RWPE2 (cell line): ENCODE data around the gene SNX24.

Source experiments
- ATAC-seq: fragments of 200-7000 bp; cut with Tn5 transposase; 3 replicates; pipeline ENCODE4 v1.9.1; 2021; ENCODE audit warnings: low read depth
- DNase-seq: peaks from one replicate; pipeline ENCODE4 v3.0.0-alpha.2; 2020; ENCODE audit warnings: low spot score
- H3K27ac ChIP-seq: fragments of 450-650 bp; 2 replicates; pipeline ENCODE4 v1.5.1; 2017; ENCODE audit warnings: mild to moderate bottlenecking; ENCODE audit not compliant: poor library complexity, severe bottlenecking
- H3K27me3 ChIP-seq: fragments of 250-450 bp; sonication (Bioruptor Pico); 2 replicates; pipeline ENCODE4 v1.5.1; 2021; ENCODE audit warnings: mild to moderate bottlenecking, moderate library complexity; ENCODE audit not compliant: insufficient read depth, poor library complexity, severe bottlenecking
- H3K36me3 ChIP-seq: fragments of 250-450 bp; sonication (Bioruptor Pico); 2 replicates; pipeline ENCODE4 v1.5.1; 2020; ENCODE audit warnings: low read depth, mild to moderate bottlenecking, moderate library complexity
- H3K4me1 ChIP-seq: fragments of 250-450 bp; sonication (Bioruptor Pico); 2 replicates; pipeline ENCODE4 v1.5.1; 2021; ENCODE audit warnings: mild to moderate bottlenecking, moderate library complexity; ENCODE audit not compliant: insufficient read depth, poor library complexity, severe bottlenecking
- H3K4me3 ChIP-seq: fragments of 250-450 bp; sonication (Bioruptor Pico); 2 replicates; pipeline ENCODE4 v1.5.1; 2021; ENCODE audit warnings: mild to moderate bottlenecking, moderate library complexity; ENCODE audit not compliant: severe bottlenecking
- H3K9me3 ChIP-seq: fragments of 250-450 bp; sonication (Bioruptor Pico); 2 replicates; pipeline ENCODE4 v1.5.1; 2021; ENCODE audit warnings: mild to moderate bottlenecking, moderate library complexity; ENCODE audit not compliant: severe bottlenecking
- CTCF ChIP-seq: fragments of 450-650 bp; IDR thresholded peaks from one replicate; pipeline ENCODE4 v1.5.1; 2017; ENCODE audit warnings: mild to moderate bottlenecking, moderate library complexity; ENCODE audit not compliant: poor library complexity, severe bottlenecking

The SNX24 gene

DNA sequence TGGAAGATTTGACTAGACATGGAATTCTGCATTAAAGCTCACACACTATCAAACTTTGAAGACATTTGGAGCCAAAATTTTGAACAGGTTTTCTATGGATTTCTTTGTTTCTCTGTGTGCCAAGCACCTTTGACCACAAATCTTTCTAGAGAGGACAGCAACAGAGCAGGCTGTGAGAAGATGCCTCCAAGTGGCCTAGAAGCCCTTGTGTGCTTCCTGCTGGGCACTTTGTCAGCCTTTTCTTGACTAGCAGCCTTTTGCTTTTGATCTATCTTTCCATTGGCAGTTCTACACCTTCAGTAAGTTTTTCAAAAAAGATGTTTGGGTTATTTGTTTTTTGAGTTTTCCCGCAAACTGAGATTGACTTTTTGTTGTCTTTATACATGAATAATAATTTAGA is 84.6 kb downstream of the SNX24 start:
- ATAC-seq (no peak), DNase-seq (no peak)
- TF ChIP-seq CTCF, result no peak
- H3K9me3 ChIP-seq, result no peaks in the 10 kb centered on the region
- H3K4me3 ChIP-seq, result no peak overlapping the region
- H3K27ac ChIP-seq, result no peak overlapping the region
- no peaks in the 10 kb centered on the region for H3K36me3 ChIP-seq
- no peaks in the 10 kb centered on the region for H3K27me3 ChIP-seq
- no peaks in the 10 kb centered on the region for H3K4me1 ChIP-seq

DNA sequence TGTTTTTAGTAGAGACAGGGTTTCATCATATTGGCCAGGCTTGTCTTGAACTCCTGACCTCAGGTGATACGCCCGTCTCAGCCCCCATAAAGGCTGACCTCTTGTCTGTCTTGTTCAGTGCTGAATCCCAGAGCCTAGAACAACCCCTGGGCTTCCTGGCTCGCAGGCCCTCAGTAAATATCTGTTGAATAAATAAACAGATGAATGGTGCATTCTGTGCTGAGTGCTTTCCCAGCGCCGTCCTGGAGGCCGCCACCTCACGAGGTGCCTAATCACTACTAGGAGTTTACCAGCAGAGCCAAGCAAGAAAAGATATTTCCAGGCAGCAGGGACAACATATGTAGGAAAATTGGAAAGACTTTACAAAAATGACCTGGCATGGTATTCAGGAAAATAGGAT is 88.5 kb downstream of the SNX24 start:
- H3K4me1 ChIP-seq, result no peaks in the 10 kb centered on the region
- H3K9me3 ChIP-seq, result no peaks in the 10 kb centered on the region
- H3K27me3 ChIP-seq, result no peaks in the 10 kb centered on the region
- ATAC-seq (no peak), DNase-seq (no peak)
- H3K36me3 ChIP-seq, result peaks cover 10% of the 10 kb centered on the region; the same call in 1 of the 2 replicates
- no peak overlapping the region for H3K4me3 ChIP-seq
- H3K27ac ChIP-seq, result no peak overlapping the region
- no peak for TF ChIP-seq CTCF

DNA sequence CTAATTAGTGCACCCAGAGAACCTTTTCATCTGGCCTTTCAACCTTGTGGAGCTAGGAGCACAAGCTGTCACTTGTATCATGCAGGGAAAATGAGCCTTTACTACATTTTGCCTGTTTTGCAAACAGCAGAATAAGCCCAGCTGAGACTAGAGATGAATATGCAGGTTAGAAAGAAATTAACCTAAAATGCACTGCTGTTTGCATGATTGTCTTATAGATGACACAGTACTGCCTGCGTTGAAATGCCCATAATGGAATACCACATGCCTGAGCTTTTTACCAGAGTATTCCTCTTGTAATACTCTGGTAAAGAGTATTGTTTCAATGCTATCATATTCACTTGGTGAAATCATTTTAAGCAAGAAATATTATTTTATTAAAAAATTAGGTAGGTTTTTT is 90.7 kb downstream of the SNX24 start:
- ATAC-seq (no peak), DNase-seq (no peak)
- Histone ChIP-seq H3K9me3 (no peaks in the 10 kb centered on the region), H3K27me3 (no peaks in the 10 kb centered on the region), H3K4me1 (no peaks in the 10 kb centered on the region), H3K27ac (no peak overlapping the region), H3K36me3 (peaks cover 16% of the 10 kb centered on the region; the same call in 1 of the 2 replicates), H3K4me3 (no peak overlapping the region)
- TF ChIP-seq CTCF, result no peak

DNA sequence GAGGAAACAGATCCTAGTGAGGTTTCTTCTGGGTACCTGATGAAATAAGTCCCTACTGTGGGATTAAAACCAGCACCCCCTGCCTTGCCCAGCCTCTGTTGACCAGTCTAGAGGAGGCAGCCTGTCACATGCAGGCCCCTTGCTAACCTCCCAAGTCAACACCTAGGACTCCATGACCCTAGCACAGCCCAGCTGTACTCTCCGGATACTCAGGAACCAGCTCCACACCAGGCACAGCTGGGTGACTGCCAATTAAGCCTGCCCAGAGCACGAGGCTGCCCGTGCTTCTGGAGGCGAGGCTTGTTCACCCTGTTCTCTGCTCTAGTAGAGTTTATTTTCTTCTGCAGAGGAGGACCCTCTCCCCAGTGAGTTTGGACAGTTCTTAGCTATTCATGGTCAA is 92.5 kb downstream of the SNX24 start:
- Histone ChIP-seq H3K36me3 (peaks cover 16% of the 10 kb centered on the region; the same call in 1 of the 2 replicates), H3K27ac (no peak overlapping the region), H3K27me3 (no peaks in the 10 kb centered on the region), H3K9me3 (no peaks in the 10 kb centered on the region), H3K4me3 (no peak overlapping the region), H3K4me1 (no peaks in the 10 kb centered on the region)
- ATAC-seq (no peak), DNase-seq (no peak)
- TF ChIP-seq CTCF, result no peak

DNA sequence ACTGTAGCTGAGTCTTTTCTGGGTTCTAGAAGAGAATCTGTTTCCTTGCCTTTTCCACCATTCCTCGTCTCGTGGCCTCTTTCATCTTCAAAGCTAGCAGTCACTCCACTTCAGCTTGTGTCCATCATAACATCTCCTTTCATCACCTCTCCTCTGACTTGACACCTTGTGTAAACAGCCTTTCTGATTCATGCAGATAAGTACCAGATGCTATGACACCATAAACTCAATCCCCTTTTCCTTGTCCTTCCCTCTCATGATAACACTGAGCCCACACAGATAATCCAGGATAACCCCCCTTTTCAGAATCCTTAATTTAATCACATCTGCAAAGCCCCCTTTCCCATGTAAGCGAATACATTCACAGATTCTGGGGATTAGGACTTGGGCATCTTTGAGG is 95.5 kb downstream of the SNX24 start:
- Histone ChIP-seq H3K4me3 (no peak overlapping the region), H3K4me1 (no peaks in the 10 kb centered on the region), H3K27me3 (no peaks in the 10 kb centered on the region), H3K27ac (no peak overlapping the region), H3K9me3 (no peaks in the 10 kb centered on the region), H3K36me3 (peaks cover 17% of the 10 kb centered on the region; the same call in 1 of the 2 replicates)
- DNase-seq (no peak), ATAC-seq (no peak)
- no peak for TF ChIP-seq CTCF
